Stimulated activated CD4-positive, alpha-beta T cell treated with anti-CD3 and anti-CD28 coated beads, Interleukin-2, amount 100 ng/mL, for 24 hours (primary cell): Measurements from ENCODE around the gene CEP170B.
"Not testable (repeated sequence)": the region's sequence is repeated elsewhere in the genome, so short reads cannot be mapped to it uniquely, and the experiment has no call there.

Source experiments
- DNase-seq, 2 donors: peaks; one replicate each; pipeline ENCODE4 v3.0.0-alpha.2; 2020

CEP170B gene

DNA sequence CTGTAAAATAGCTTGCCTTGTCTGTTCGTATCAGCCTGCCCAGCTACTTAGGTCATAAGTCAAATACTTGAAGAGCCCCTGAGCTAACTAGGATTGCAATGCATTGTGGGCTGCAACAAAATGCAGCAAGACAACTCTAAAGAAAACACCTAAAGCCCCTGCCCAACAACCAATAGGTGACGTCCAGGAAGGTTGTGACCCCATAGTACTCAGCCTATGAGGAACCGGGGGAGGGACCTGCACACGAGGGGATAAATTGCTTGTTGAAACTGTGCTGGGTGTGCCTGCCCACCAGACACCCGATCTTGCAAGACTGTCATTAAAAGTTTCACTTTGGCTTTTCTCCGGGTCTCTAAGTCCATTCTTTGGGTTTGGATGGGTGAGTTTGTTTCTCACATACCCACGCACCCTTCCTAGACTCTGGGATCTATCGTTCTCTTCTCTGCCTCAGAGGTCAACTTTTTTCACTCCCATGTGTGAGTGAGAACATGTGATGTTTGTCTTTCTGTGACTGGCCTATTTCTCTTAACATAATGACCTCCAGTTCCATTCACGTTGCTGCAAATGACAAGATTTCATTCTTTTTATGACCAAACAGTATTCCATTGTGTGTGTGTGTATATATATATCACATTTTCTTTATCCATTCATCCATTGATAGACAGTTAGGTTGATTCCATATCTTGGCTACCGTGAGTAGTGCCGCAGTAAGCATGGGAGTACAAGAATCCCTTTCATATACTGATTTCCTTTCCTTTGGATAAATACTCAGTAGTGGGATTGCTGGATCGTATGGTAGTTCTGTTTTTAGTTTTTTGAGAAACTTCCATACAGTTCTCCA is 54.3 kb downstream of the CEP170B start:
- DNase-seq = not testable (repeated sequence)

DNA sequence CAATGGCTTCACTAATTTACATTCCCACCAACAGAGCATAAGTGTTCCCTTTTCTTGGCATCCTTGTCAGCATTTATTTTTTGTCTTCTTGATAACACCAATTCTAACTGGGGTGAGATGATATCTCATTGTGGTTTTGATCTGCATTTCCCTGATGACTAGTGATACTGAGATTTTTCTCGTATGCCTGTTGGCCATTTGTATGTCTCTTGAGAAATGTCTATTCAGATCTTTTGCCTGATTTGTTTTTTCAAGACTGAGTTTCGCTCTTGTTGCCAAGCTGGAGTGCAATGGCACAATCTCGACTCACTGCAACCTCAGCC is 54.9 kb downstream of the CEP170B start:
- DNase-seq = no peak

DNA sequence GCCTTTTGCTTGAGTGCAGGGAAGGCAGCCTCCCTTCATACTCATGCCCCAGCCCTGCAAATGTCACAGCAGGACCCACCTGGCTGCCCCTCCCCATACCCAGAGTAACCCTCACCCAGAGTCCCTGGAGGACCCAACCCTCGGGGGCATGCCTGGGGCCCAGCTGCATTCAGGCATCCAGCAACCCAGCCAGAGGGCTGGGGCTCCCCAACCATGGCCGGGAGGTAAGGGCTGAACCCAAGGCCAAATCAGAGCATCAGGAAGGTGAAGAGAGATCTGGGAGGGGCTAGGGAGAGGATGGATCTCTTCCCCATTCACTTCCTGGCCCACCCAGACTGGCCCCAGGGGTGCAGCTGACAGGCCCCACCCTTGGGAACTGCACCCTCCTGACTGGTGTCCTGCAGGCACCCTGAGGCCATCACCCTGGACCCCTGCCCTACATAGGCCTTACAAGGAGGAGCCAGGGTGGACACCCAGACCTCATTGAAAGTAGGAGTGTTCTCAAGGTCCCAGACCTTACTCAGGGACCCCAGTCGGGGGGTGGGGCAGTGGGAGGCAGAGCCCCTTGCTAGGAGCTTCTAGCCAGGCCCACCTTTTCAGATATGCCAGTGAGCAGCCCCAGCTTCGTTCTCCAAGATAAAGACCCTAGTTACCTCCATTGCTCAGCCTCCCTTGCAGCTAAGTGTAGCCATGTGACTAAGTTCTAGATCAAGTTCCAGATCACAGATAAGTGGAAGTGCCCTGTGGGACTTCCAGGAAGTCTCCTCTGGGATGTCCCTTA is 58.8 kb downstream of the CEP170B start:
- DNase-seq = no peak

GRCh38 chr14:104924421-104925213 is 59.5 kb downstream of the CEP170B start, which contains the start of gene PLD4:
TSS of gene PLD4 (plus strand) at chr14:104924879. CDS start at chr14:104927141, 2,262 bp downstream.
- DNase-seq = peak in 1 of 2 donors; percentile 15

DNA sequence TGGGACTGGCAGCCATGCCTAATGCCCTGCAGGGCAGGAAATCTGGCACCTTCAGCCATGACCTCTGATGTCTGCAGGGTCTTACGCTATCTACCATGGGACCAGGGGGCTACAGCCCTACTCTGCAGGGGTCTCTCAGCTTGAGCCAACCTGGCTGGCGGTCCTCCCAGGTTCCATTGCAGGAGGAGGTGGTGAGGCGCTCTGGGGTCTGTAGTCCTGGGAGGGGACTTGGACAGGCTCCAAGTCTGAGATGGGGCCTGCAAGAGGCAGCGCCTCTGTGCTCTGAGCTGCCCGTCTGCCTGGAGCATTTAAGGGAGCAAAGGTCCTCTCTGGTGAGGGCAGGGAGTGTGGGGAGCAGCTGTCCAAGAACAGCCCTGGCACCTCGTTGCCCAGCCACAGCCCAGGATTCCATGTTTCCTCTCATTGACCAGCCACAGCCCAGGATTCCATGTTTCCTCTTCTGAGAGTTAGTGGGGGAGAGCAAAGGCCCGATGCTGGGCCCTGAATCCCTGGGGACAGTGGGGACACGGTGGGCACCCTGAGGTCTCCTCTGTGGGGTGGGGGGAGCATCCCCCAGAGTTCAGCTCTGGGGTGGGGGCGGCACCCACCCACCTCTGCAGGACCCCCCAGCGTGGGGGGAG is 60.3 kb downstream of the CEP170B start:
- DNase-seq = no peak

DNA sequence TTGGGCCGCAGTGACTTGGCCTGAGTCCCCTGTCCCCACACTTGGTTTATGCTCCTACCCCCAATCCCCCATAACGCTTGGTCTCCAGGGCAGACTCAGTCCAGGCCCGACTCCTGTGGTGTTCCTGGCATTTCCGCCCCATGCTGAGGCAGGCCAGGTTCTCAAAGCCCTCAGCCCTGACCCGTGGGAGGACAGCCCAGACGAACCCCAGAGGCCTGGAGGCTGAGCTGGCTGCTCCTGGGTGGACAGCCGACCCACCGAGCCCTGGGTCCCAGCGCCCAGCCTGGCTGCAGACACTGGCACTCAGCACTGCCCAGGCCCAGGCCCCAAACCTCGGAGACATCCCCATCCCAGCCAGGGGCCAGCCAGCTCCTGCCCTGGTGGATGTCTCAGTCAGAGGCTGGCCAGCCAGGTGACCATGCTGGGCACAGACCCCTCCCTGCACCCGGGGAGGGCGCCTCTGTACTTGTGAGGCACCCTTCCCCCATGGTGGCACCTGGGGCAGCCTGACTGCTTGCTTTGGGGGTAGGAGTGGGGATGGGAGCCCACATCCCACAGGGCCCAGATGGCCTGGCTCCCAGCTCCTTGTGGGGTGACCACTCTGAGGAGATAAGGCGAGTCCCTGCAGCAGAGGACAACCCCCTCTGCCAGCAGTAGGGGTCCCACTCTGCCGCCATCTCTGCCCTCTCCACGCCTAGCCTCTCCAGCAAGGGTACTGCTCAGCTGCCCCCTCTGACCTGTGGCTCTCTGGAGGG is 61.0 kb downstream of the CEP170B start:
- DNase-seq = peak in 1 of 2 donors; percentile 15

GRCh38 chr14:104926619-104927431 is 61.8 kb downstream of the CEP170B start:
- DNase-seq = peak in 1 of 2 donors; percentile 17

- no peak for DNase-seq
Observed at GRCh38 chr14:104927432-104927816, 62.4 kb downstream of the CEP170B start.

DNA sequence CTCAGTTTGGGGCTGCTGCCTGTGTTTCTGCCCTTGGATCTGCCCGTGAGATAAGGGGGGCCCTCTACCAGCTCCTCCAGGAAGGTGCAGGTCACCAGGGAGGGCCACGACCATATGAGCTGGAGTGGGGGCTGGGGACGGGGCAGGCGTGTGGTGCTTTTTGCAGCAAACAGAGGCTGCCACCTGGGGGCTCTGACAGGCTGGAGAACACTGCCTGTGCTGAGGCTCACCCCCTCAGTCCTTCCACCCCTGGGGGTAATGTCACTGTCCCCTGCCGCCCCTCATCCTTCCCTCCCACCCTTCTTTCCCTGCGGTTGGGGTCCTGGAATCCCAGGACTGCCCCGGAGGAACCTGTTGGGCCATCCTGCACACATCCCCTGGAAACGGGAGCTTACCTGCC is 62.8 kb downstream of the CEP170B start:
- peak in 1 of 2 donors; percentile 16 for DNase-seq

DNA sequence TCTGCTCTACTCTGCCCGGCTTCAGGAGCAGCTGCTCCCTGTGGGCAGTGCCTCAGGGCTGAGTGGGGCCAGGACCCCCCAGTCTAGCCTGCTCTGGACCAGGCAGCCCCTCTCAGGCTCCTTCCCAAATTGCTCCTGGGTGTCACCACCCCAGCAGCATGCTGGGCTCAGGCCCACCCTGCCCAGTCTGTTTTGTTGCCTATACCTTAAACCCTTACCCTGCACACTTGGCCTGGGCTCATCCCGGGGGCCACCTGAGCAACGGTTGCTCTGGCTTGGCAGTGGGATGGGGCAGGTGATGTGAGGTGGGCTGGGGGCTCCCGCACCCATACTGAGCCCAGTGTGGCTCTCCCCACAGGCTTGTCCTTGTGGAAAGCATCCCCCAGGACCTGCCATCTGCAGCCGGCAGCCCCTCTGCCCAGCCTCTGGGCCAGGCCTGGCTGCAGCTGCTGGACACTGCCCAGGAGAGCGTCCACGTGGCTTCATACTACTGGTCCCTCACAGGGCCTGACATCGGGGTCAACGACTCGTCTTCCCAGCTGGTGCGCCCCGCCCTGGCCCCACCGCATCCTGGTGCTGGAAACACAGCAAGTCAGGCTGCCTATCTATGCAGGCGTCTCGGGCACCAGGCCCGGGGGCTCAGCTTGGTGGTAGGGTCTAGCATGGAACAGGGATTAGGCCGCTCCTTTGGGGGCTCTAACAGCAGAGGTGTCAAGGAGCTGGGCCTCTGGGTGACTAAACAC is 63.5 kb downstream of the CEP170B start:
- no peak for DNase-seq

DNA sequence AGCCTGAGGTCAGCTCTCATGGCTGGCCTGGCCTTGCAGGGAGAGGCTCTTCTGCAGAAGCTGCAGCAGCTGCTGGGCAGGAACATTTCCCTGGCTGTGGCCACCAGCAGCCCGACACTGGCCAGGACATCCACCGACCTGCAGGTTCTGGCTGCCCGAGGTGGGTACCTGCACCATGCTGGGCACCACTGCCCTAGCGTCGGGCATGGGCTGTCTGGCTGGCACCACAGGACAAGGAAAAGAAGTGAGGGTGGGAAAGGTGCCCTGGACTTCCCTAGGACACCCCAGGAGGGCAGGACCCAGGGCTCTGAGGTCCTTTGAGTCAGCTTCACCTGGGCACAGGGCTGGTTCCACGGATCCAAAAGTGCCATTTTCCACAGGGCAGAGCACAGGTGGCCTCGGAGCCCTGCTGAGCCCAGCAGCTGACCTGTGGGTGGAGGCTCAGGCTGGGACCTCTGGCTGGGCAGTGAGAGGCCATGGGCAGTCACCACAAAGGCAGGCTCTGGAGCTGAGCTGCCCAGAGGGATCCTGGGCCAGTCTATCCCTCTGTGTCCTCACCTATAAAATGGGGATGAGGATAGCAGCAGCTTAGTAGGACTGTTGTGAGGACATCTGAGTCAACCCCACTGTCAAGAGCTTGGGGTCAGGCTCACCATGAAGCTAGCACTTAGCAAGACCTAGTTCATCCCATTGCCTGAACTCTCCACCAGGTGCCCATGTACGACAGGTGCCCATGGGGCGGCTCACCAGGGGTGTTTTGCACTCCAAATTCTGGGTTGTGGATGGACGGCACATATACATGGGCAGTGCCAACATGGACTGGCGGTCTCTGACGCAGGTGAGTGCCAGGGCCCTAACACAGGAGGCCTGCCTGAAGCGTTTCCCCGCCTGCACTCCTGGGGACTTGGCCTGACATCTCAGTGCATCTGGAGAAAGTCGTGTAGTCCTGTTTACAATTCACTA is 64.5 kb downstream of the CEP170B start:
- no peak for DNase-seq

DNA sequence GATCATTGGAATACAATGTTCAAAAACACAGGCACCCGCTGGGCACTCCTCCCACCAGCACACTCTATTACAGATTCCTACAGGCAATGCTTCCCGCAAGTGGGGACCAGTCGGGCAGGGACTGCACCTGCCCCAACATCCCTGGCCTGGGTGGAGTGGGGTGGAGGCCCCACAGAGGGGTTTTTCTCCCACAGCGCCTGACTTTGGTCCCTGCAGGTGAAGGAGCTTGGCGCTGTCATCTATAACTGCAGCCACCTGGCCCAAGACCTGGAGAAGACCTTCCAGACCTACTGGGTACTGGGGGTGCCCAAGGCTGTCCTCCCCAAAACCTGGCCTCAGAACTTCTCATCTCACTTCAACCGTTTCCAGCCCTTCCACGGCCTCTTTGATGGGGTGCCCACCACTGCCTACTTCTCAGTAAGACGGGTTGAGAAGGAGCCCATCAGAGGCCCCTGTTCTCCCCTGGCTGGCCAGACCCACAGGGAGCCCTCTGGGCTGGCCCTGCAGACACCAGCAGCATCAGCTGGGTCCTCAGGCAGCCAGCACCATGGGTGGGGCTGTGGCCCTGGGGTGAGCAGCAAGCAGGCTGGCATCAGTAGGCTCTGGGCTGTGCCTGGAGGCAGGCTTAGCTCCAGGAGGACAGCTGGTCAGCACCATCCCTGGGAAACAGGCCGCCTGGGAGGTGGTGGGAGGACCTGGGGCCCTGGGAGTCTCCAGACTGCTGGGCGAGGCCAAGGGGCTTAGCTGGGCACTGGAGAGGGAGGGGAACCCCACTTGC is 65.6 kb downstream of the CEP170B start:
- no peak for DNase-seq

- DNase-seq = no peak
Observed at GRCh38 chr14:104931304-104931770, 66.3 kb downstream of the CEP170B start.

GRCh38 chr14:104931771-104932675 is 67.0 kb downstream of the CEP170B start:
- DNase-seq = no peak

- DNase-seq = peak; percentile 91 to 94
Observed at GRCh38 chr14:104932676-104933631, 67.9 kb downstream of the CEP170B start.
